ENCODE measurements around the gene RFTN1.
"Not testable (repeated sequence)": the region's sequence is repeated elsewhere in the genome, so short reads cannot be mapped to it uniquely, and the experiment has no call there.

DNA sequence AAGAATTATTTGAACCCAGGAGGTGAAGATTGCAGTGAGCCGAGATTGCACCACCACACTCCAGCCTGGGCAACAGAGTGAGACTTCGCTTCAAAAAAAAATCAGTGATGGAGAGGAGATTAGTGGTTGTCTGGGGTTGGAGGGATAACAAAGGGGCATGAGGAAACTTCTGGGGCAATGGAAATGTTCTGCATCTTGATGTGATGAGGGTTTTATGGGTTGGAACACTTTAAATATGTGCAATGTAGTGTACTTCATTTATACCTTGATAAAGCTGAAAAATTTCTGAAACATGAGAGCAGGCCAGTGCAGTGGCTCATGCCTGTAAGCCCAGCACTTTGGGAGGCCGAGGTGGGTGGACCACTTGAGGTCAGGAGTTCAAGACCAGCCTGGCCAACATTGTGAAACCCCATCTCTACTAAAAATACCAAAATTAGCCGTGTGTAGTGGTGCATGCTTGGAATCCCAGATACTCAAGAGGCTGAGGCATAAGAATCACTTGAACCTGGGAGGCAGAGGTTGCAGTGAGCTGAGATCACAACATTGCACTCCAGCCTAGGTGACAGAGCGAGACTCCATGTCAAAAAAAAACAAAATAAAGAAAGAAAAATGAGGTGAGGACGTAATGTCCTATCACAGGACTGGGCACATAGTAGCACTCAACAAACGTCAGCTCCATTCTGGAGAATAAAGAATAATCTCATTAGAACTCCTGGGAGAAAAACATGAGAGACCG, 24.0 kb downstream of the RFTN1 start:
- TF ChIP-seq, protein P1, sequence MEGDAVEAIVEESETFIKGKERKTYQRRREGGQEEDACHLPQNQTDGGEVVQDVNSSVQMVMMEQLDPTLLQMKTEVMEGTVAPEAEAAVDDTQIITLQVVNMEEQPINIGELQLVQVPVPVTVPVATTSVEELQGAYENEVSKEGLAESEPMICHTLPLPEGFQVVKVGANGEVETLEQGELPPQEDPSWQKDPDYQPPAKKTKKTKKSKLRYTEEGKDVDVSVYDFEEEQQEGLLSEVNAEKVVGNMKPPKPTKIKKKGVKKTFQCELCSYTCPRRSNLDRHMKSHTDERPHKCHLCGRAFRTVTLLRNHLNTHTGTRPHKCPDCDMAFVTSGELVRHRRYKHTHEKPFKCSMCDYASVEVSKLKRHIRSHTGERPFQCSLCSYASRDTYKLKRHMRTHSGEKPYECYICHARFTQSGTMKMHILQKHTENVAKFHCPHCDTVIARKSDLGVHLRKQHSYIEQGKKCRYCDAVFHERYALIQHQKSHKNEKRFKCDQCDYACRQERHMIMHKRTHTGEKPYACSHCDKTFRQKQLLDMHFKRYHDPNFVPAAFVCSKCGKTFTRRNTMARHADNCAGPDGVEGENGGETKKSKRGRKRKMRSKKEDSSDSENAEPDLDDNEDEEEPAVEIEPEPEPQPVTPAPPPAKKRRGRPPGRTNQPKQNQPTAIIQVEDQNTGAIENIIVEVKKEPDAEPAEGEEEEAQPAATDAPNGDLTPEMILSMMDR (IDR thresholded peaks at IDR 0.05), result not testable (repeated sequence)
- not testable (repeated sequence) for TF ChIP-seq POLR2A (IDR thresholded peaks at IDR 0.05)

Measured in heart left ventricle (tissue), 13 donors.